HG02623 (cell line): ENCODE data around the gene IQGAP1.

Experiments used
- ATAC-seq: cut with Tn5 transposase; IDR thresholded peaks from one replicate; pipeline ENCODE4 v1.9.1; 2021; ENCODE audit warnings: moderate library complexity; ENCODE audit not compliant: unreplicated experiment

The IQGAP1 gene

GRCh38 chr15:90365414-90366055, 22.5 kb upstream of the IQGAP1 start:
- ATAC-seq: no peak

GRCh38 chr15:90367576-90367975, 20.5 kb upstream of the IQGAP1 start:
- no peak for ATAC-seq

- ATAC-seq: no peak
These were observed 13.0 kb upstream of the IQGAP1 start for GRCh38 chr15:90375071-90375470.

GRCh38 chr15:90376789-90377188, 11.3 kb upstream of the IQGAP1 start:
- no peak for ATAC-seq

- ATAC-seq: no peak
These were observed 8.8 kb upstream of the IQGAP1 start for GRCh38 chr15:90379263-90379662.

- no peak for ATAC-seq
These were observed 6.5 kb upstream of the IQGAP1 start for GRCh38 chr15:90381515-90381914.

- no peak for ATAC-seq
These were observed 5.7 kb upstream of the IQGAP1 start for GRCh38 chr15:90382320-90382719.

GRCh38 chr15:90386221-90386620, 1.8 kb upstream of the IQGAP1 start:
- ATAC-seq: no peak

GRCh38 chr15:90388462-90389380, 679 bp downstream of the IQGAP1 start:
- ATAC-seq: peak; percentile 37

- no peak for ATAC-seq
These were observed 1.5 kb downstream of the IQGAP1 start for GRCh38 chr15:90389513-90389912.

GRCh38 chr15:90393040-90393439, 5.0 kb downstream of the IQGAP1 start:
- ATAC-seq: no peak

GRCh38 chr15:90394074-90394473, 6.0 kb downstream of the IQGAP1 start:
- no peak for ATAC-seq

GRCh38 chr15:90394748-90395442, 6.9 kb downstream of the IQGAP1 start:
- no peak for ATAC-seq

- no peak for ATAC-seq
These were observed 8.3 kb downstream of the IQGAP1 start for GRCh38 chr15:90396321-90396720.

- ATAC-seq: no peak
These were observed 12.1 kb downstream of the IQGAP1 start for GRCh38 chr15:90400005-90400758.

- ATAC-seq: peak; percentile 99
These were observed 12.8 kb downstream of the IQGAP1 start for GRCh38 chr15:90400759-90401314.

- no peak for ATAC-seq
These were observed 13.5 kb downstream of the IQGAP1 start for GRCh38 chr15:90401495-90401894.

- ATAC-seq: no peak
These were observed 14.2 kb downstream of the IQGAP1 start for GRCh38 chr15:90402223-90402622.

- ATAC-seq: no peak
These were observed 14.7 kb downstream of the IQGAP1 start for GRCh38 chr15:90402767-90403166.

GRCh38 chr15:90405055-90405607, 17.1 kb downstream of the IQGAP1 start:
- ATAC-seq: no peak
